ENCODE measurements around the gene NBPF1. TPM values are rescaled to one million over a fixed set of nuclear protein-coding genes. Genes with fewer than 3 reads are reported as not detected.

The NBPF1 gene
- total and polyA plus RNA-seq, 9 of the 15 experiments (the other 6 are each of a cell fraction or from before 2014, with no cell fraction given), result 5.2 to 42.6 (median 24.1) TPM

GRCh38 chr1:16613185-16614147 lies at the start of gene NBPF1 (continued):
- TF ChIP-seq TEAD1 (CRISPR knock-in tag; IDR thresholded peaks at IDR 0.05) (peak; percentile 85 to 93), ZNF146 (CRISPR knock-in tag; IDR thresholded peaks at IDR 0.05; ENCODE audit: unreplicated experiment) (no peak), EHMT2 (IDR thresholded peaks at IDR 0.05) (no peak), BHLHE40 (IDR thresholded peaks at IDR 0.05; ENCODE audit: low read length) (peak; percentile 80), BMI1 (IDR thresholded peaks at IDR 0.05; ENCODE audit: low read length) (no peak), ARID2 (IDR thresholded peaks at IDR 0.05) (no peak), CBFA2T3 (IDR thresholded peaks at IDR 0.05) (no peak), FOXK1 (CRISPR knock-in tag; IDR thresholded peaks at IDR 0.05; ENCODE audit: borderline replicate concordance) (no peak), ZNF165 (CRISPR knock-in tag; IDR thresholded peaks at IDR 0.05; ENCODE audit: borderline replicate concordance) (peak; percentile 73; the same call in 1 of the 2 replicates), SREBF2 (CRISPR knock-in tag; IDR thresholded peaks at IDR 0.05) (no peak), SMARCC2 (IDR thresholded peaks at IDR 0.05; ENCODE audit: low read depth) (no peak), IRF2 (CRISPR knock-in tag; IDR thresholded peaks at IDR 0.05) (no peak), NCOR1 (IDR thresholded peaks at IDR 0.05) (no peak), RREB1 (CRISPR knock-in tag; IDR thresholded peaks at IDR 0.05) (peak; percentile 94), PHB (CRISPR knock-in tag; IDR thresholded peaks at IDR 0.05) (peak; percentile 98), CXXC5 (CRISPR knock-in tag; IDR thresholded peaks at IDR 0.05) (peak; percentile 95), DPF2 (IDR thresholded peaks at IDR 0.05) (no peak), ETV6 (IDR thresholded peaks at IDR 0.05; ENCODE audit: borderline replicate concordance in 1 of 2, low read depth in 2 of 2, low read length in 1 of 2) (no peak), ETV6 (CRISPR knock-in tag; IDR thresholded peaks at IDR 0.05; ENCODE audit: borderline replicate concordance) (no peak), SMAD3 (CRISPR knock-in tag; conservative IDR thresholded peaks at IDR 0.05) (peak; percentile 45), PREB (CRISPR knock-in tag; IDR thresholded peaks at IDR 0.05) (no peak), SMARCE1 (IDR thresholded peaks at IDR 0.05) (no peak)
